HT1080 (cell line): Measurements from ENCODE around the gene DHCR7. TPM values are rescaled to one million over a fixed set of nuclear protein-coding genes. Genes with fewer than 3 reads are reported as not detected.
A peak's percentile ranks its signal among the peaks of the same experiment; 100 is the strongest.

Source experiments
- DNase-seq: peaks from one replicate; pipeline ENCODE4 v3.0.0-alpha.2; 2015; ENCODE audit warnings: low read depth
- polyA plus RNA-seq, 2 experiments: library from polyadenylated mRNA; depleted of rRNA; stranded (reverse); fragments of >200 nt; gene quantifications; 2 replicates each; pipeline ENCODE4 v1.2.3, GENCODE V29; 2015
- total RNA-seq: library from RNA; depleted of rRNA; stranded (reverse); fragments of >200 nt; shearing (Covaris generic); gene quantifications from 2 replicates; pipeline ENCODE4 v1.2.3, GENCODE V29; 2014; rRNA removed

DHCR7 gene, protein sequence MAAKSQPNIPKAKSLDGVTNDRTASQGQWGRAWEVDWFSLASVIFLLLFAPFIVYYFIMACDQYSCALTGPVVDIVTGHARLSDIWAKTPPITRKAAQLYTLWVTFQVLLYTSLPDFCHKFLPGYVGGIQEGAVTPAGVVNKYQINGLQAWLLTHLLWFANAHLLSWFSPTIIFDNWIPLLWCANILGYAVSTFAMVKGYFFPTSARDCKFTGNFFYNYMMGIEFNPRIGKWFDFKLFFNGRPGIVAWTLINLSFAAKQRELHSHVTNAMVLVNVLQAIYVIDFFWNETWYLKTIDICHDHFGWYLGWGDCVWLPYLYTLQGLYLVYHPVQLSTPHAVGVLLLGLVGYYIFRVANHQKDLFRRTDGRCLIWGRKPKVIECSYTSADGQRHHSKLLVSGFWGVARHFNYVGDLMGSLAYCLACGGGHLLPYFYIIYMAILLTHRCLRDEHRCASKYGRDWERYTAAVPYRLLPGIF
- 81.1 and 83.7 TPM in 2 replicates for total RNA-seq
- 59.1 and 61.0 TPM in 2 replicates for polyA plus RNA-seq (2015; cell fraction: cytosol; rRNA removed)
- polyA plus RNA-seq (2015; cell fraction: nucleus; rRNA removed) = 96.0 and 105 TPM in 2 replicates

DNA sequence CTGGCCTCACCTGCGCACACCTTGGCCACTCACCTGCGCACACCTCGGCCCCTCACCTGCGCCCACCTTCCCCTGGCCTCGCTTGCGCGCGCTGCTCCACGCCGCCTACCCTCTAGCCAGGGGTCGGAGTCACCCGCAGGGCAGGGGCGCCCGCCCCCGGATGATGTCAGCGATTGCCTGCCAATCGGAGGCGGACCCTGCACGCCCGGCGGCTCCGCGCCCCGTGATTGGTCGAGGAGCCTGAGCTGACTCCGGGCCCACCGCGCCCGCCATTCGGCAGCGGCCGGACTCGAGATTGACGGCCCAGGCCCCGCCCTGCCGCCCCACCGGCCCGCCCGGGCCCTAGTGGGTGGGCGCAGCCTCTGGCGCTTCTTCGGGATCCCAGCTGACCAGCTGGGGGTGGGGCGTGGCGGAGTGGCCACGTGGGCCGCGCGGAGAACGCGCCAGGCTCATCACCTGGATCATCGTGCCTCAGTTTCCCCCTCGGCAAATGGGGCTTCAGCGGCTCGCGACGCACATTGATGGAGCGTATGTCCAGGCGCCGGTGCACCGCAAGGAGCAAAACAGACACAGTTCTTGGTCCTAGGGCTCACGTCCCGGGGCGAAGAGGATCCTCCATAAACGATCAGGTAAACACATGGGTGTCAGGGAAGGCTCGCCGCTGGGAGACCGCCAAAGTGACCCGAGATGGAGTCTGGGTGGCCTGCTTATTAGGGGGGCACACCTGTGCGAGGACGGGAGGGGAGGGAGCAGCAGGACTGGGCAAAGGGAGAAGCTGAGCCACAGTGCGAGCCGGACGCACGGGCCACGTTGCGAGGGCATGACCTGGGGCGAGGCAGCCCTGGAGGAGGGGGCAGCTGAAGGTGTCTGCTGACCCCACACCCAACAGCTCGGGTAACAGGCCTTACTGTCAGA is at the start of gene DHCR7:
Gene DHCR7, minus strand, starts transcription at position 137 of the 915 bp plus-strand sequence. CDS start 3,441 bp downstream, outside the sequence.
- DNase-seq = peak; percentile 95

DNA sequence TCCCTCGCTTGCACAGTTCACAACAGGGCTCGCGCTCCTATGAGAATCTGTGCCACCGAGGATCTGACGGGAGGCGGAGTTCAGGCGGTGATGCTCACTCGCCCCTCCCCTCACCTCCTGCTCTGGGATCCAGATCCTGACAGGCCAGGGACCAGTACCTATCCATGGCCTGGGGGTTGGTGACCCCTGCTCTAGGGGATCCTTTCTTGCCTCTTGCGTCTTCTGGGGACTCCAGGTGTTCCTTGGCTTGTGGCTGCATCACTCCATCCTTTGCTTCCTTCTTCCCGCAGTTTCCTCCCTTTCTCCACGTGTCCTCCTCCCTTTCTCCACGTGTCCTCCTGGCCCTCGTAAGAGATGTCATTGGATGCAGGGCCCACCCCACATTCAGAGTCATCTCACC is 48.2 kb upstream of the DHCR7 start:
- no peak for DNase-seq

DNA sequence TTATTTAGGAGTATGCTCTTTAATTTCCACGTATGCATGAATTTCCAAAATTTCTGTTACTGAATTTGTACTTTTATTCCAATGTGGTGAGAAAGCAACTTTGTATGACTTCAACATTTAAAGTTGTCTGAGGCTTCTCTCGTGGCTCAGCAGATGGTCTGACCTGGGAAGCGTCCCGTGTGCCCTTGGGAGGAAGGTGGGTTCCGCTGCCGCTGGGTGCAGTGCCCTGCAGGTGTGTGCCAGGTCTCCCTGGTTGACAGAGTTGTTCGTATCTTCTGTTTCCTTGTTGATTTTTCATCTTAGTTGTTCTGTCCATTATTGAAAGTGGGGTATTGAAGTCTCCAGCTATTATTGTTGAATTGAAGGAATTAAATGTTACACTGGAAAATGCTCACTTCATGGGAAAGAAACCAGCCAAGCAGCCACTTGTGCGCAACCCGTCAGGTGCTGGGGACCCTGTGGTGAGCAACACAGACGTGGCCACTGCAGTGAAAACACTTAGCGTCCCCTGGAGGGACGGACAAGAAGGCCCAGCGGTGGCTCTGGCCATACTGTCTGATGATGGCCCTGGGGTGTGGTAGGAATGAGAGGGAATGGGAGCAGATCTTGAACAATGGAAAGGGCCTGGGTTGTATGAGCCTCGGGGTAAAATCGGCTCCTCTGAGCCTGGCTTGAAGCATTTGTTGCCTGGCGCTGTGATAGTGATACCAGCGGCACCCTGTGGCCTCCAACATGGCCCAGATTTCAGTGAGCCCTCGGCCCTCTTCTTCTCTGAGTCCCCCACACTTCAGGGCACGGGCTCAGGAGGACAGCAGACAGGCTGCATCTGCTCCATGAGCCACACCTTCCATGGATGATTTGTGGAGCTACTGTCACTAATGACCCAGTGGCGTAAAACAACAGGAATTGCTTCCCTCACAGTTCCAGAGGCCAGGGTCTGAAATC is 47.4 kb upstream of the DHCR7 start:
- DNase-seq = no peak

DNA sequence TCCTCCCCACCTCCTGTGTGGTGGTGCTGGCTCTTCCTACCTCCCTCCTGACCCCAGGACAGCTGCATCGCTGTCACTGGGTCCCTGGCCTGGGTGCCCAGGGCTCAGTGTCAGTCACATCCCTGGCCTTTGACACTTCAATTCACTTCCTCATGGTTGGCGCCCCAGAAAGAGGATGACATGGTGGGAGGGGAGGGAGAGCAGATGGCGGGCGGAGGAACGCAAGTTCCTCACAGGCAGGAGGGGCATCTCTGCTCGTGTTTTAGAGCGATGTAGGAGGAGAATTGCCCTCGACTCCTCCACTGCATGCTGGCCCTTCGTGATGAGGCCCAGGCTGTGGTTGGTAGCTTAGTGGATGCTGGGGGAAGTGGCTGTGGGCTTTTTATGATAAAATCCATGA is 43.7 kb upstream of the DHCR7 start:
- DNase-seq = no peak

DNA sequence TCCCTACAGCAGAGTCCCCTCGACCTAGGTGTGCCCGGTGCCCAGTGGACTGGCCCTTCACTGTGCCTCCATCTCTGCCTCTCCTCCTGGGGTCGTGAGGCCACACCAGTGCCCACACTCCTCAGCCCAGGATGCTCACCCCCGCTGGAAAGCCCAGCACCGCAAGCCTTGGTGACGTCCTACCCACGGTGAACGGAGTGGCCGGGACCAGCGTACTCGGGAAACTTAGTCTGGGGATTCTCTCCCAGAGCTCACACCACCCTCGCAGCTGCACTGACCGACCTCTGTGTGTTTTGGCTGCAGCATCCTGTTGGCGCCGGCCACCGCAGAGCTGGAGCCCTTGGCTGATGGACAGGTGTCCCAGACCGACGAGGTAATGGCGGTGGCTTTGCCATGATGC is 43.3 kb upstream of the DHCR7 start:
- DNase-seq = no peak

DNA sequence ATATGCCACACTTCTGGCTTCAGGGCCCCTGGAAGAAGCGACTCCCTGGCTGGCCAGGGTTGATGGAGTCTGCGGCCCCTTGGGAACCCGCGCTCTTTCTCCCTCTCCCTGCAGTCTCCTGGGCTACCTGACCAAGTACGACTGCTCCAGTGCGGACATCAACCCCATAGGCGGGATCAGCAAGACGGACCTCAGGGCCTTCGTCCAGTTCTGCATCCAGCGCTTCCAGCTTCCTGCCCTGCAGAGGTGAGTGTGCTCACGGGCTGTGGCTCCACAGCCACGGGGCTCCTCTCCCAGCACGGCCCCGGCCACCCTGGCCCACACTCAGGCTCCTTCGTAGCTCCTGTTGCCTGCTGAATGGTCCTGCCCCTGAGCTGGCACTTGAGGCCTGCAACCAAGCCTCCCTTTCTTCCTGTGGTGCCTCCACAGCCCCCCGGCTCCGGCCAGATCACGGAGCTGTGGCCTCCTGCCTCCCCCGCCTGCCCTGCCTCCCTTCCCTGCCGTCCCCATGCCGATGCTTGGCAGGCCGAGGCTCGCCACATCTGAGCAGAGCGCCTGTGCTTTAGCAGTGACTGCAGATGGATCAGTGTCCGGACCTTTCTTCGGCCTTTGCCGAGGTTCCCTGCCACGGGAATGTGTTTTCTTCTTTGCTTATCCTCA is 42.7 kb upstream of the DHCR7 start:
- DNase-seq = no peak

DNA sequence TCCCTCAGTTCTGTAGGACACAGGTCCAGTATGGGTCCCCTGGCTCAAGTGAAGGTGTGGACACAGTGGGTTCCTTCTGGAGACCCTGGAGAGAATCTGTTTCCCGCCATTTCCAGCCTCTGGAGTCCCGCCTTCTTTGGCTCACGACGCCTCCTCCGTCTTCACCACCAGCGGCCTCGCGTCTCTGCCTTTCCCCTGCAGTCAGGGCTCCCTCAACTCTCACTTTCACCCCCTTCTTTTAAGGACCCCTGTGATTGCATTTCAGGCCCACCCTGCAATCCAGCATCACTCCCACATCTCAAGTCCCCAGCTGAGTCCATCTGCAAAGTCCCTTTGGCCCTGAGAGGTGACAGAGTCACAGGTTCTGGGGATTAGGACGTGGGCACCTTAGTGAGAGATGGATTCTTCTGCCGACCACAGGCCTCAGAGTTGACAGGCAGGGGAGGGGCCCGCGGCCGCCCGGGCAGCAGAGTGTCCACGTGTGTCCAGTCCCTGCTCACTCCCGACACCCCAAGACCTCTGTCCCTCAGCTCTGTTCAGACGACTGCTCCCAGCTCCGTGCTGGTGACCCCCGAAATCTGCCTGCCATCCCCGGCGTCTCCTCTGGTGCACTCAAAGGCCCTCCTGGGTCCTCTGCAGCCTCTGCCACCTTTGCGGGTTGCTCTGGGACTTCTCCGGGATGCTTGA is 42.0 kb upstream of the DHCR7 start:
- DNase-seq = no peak

DNA sequence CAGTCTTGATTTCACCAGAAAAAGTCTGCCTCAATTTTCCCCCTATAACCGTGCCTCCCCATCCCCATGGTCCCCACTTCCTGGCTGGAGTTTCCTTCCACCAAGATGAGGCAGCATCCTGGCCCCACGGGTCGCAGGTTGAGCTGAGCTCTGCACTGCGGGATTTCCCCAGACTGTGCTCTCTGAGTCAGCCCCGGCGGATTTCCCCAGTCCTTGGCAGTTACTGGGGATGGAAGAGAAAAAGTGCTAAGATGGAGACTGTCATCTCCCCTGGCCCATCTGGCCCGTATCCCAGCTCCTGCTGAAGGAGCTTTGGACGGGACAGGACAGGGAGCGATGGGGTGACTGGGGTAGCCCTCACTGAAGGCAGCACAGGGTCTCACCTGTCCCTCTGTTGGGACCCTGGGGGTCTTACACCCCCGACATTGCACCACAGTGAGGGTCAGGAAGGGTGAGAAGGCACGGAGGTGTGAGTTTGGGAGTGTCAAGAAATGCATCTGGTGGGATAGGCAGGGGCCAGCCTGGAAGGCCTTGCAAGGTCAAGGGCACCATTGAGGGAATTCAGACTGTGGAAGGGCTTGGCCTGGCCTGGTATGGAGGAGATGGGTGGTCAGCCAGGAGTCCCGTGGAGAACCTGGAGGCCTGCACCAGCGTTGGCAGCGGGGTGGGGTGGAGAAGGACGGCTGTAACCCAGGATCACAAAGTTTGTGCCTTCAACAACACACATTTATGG is 41.3 kb upstream of the DHCR7 start:
- peak; percentile 54 for DNase-seq

DNA sequence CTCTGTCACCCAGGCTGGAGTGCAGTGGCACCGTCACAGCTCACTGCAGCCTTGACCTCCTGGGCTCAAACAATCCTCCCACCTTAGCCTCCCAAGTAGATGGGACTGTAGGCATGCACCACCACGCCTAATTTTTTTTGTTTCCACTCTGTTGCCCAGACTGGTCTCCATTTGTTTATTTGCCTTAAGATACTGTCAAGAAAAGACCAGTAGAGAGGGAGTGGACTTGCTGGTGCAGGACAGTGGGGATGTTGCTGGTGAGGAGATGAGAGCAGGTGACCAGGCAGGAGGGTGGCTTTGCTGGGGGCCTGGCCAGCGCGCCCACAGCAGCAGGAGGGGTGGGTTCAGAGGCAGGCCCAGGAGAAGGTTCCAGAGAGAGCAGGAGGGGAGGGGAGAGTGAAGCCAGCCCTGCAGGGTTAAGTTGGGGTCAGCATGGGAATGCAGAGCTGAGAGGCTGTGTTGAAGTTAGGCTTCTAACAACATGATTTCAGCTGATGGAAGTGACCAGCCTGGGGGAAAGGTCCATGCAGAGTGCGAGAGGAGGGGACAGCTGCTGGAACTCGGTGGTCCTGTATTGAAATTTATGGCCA is 40.6 kb upstream of the DHCR7 start:
- no peak for DNase-seq

DNA sequence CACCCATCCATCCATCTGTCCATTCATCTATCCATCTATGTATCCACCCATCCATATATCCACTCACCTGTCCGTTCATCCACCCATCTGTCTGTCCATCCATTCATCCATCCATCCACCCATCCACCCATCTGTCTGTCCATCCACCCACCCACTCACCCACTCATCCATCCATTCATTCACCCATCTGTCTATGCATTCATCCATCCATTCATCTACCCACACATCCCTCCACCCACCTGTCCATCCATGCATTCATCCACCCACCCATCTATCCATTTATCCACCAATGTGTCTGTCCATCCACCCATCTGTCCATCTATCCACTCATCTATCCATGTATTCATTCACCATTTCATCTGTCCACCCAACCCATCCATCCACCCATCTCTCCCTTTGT is 38.1 kb upstream of the DHCR7 start:
- DNase-seq = no peak

DNA sequence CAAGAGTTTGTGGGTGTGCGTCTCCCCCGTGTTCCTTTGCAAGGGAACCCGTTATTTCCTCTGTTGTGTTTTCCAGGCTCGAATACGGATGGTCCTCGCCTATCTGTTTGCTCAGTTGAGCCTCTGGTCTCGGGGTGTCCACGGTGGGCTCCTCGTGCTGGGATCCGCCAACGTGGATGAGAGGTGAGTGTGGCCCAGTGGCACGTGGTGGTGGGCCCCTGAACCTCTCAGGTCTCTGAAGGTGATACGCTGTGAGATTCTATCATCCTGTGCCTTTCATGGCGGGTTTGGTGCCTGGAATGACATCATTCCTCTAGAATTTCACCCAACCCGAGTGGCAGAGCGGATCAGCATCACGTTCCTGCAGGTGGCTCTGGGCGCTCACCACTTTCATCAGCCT is 37.3 kb upstream of the DHCR7 start:
- DNase-seq = no peak

DNA sequence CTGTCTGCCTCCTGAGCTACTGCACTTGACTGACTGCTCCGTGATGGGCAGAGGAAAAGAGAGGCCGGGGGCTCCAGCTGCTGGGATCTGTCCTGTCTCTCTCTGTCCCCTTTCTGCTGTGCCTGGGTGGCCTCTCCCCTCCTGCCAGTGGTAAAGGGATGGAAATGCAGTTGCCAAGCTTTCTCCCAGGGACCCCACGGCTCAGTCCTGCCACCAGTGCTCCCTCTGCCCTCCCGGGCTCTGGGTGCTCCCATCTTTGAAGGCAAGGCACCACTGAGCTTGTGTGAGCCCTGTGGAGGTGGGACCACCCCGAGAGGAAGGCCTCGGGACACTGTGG is 36.8 kb upstream of the DHCR7 start:
- no peak for DNase-seq

DNA sequence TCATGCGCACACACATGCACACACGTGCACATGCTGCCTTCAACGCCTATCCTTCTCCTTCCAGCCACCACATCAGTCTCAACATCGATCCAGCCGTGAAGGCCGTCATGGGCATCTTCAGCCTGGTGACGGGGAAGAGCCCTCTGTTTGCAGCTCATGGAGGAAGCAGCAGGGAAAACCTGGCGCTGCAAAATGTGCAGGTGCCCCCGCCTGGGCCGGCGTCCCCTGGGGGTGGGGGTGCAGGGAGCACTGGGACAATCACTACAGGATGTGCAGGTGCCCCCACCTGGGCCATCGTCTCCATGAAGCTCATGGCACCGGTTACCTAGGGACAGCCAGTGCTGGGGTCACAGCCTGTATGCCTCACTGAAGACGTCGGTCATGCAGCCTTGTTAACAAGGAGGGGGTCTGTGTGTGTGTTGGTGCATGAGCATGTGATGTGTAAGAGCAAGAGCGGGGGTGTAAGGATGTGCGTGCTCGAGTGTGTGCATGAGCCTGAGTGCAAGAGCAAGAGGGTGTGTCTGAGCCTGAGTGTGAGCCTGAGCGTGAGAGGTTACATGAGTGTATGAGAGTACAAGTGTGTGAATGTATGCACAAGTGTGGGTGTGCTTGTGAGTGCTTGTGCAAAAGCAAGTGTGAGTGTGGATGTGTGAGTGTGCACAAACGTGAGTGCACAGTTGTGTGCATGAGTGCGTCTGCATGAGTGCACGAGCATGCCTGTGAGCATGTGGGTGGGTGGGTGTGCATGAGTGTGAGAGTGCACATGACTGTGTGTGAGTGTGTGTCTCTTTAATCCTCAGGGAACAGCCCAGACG is 36.3 kb upstream of the DHCR7 start:
- DNase-seq = no peak

DNA sequence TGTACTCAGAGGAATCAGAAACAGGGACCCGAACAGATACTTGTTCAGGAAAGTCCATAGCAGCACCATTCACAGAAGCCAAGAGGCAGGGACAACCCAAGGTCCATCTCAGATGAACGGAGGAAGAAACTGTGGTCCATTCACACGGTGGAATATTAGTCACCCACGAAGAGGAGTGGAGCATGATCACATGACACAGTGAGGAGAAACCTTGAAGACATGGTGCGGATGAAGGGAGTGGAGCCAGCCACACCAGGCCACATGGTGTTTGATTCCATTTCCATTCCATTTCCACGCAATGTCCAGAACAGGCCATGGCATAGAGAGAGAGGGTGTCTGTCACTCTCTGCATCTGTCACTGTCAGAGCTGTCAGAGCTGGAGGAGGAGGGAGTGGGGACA is 35.5 kb upstream of the DHCR7 start:
- DNase-seq = no peak

DNA sequence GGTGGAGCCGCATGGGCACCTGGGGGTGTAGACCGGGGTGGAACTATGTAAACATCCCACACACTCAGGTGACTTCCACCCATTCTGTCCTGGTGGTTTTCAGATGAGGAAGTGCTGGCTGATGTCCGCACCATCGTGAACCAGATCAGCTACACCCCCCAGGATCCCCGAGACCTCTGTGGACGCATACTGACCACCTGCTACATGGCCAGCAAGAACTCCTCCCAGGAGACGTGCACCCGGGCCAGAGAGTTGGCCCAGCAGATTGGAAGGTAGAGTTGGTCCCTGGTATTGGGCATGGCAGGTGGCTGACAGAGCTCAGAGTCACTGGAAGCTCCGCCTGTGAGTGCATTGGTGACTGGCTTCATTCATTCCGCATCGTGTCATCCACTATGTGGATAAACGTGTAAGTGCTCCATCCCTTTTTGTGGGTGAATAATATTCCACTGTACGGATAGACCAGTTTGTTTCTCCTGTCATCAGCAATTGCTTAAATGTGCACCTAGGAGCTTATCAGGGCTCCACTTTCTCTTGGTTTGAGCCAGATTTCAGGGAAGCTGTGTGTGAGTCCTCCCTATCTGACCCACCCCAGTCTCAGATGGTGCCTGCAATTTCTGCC is 34.7 kb upstream of the DHCR7 start:
- no peak for DNase-seq

DNA sequence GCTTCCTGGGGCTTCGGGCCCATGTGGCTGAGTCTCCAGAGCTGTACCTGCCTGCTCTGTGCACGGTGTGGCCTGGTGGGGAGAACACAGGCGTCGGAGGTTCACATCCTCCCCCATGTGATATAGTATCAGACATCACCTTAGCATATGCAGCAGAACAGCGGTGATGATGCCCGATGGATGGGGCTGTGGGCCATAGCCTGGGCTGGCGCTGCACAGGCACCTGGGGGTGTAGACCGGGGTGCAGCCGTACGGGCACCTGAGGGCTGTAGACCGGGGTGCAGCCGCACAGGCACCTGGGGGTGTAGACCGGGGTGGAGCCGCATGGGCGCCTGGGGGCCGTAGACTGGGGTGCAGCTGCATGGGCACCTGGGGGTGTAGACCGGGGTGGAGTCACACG is 34.0 kb upstream of the DHCR7 start:
- no peak for DNase-seq
